Gastrocnemius medialis (tissue), 4 donors: ENCODE measurements around the gene SLC38A4.

Experiments used
- CTCF ChIP-seq, 5 experiments: fragments of 450-650 bp in 3 of 5; fragments of 200-600 bp in 2 of 5; sonication (generic) in 2 of 5; IDR thresholded peaks in 4 of 5; conservative IDR thresholded peaks in 1 of 5; 1 replicate in 4 of 5; 2 replicates in 1 of 5; pipeline ENCODE4 v1.5.1; 2016 to 2019; ENCODE audit warnings: antibody characterized with exemption in 5 of 5, mild to moderate bottlenecking in 3 of 5, moderate library complexity in 3 of 5
- POLR2A ChIP-seq, 2 donors: fragments of 450-650 bp; IDR thresholded peaks; one replicate each; pipeline ENCODE4 v1.6.1; 2017; ENCODE audit warnings: antibody characterized with exemption in 2 of 2, mild to moderate bottlenecking in 2 of 2, moderate library complexity in 2 of 2

- TF ChIP-seq CTCF (IDR thresholded peaks at IDR 0.05 in 4 of 5, conservative IDR thresholded peaks at IDR 0.05 in 1 of 5) (no peak), POLR2A (IDR thresholded peaks at IDR 0.05) (no peak)
These were observed 32.9 kb downstream of the SLC38A4 start for GRCh38 chr12:46792925-46793324.
